Duodenal mucosa (tissue), 2 donors: Measurements from ENCODE around the gene NCAM1.
"Not testable (repeated sequence)": the region's sequence is repeated elsewhere in the genome, so short reads cannot be mapped to it uniquely, and the experiment has no call there.

Experiments used
- H3K27ac ChIP-seq: one replicate; pipeline ENCODE4 v1.7.0; 2013; ENCODE audit warnings: low read depth, low read length
- H3K27me3 ChIP-seq, 2 donors: one replicate each; pipeline ENCODE4 v1.7.0; 2013; ENCODE audit warnings: low read length in 2 of 2, control low read depth in 1 of 2; ENCODE audit not compliant: insufficient read depth in 2 of 2, control insufficient read depth in 1 of 2
- H3K36me3 ChIP-seq, 2 donors: one replicate each; pipeline ENCODE4 v1.7.0; 2013; ENCODE audit warnings: low read length in 2 of 2, control low read depth in 1 of 2; ENCODE audit not compliant: insufficient read depth in 2 of 2, control insufficient read depth in 1 of 2
- H3K4me1 ChIP-seq, 2 donors: one replicate each; pipeline ENCODE4 v1.7.0; 2013; ENCODE audit warnings: low read length in 2 of 2, control low read depth in 1 of 2; ENCODE audit not compliant: insufficient read depth in 2 of 2, control insufficient read depth in 1 of 2
- H3K4me3 ChIP-seq, 2 donors: one replicate each; pipeline ENCODE4 v1.7.0; 2013; ENCODE audit warnings: low read length in 2 of 2, low read depth in 1 of 2
- H3K9ac ChIP-seq, 2 donors: one replicate each; pipeline ENCODE4 v1.7.0; 2013; ENCODE audit warnings: low read length in 2 of 2, low read depth in 1 of 2
- H3K9me3 ChIP-seq, 2 donors: one replicate each; pipeline ENCODE4 v1.7.0; 2013; ENCODE audit warnings: low read length in 2 of 2, control low read depth in 1 of 2; ENCODE audit not compliant: control insufficient read depth in 1 of 2

NCAM1 gene

DNA sequence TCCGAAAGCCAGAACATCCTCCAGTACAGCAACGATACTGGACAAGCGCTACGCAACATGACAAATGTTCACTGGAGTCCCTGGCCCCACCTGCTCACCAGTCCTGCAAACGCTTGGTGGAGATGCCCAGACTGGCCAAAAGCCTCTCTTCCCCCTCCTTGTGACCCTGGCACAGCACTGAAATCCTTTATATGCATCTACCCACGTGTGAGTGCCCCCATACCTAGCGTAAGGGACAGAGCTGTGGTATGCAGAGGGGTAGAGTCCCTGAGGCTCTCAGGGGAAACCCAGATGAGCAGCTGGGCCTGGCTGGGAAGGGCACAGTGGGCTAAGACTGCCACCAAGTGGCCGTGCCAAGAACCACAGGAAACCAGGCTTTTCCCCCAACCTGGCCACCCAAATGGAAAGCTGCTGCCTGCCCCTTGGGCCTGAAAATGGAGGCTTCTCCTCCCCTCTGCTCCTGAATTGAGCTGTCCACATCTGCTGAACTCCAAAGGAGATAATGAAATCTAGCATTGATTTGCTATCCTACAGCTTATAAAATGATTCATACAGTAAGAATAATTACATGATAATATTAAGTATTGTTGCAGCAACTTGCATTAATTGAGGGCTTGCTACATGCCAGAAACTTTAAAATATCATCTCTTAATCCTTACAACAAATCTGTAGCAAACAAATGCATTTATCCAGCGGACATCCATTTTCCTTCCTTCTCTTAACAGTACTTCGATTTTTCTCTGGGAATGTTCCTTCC is 328.4 kb downstream of the NCAM1 start:
- H3K36me3 ChIP-seq: no peaks in the 10 kb centered on the region
- no peak overlapping the region for H3K9ac ChIP-seq
- no peaks in the 10 kb centered on the region for H3K9me3 ChIP-seq

DNA sequence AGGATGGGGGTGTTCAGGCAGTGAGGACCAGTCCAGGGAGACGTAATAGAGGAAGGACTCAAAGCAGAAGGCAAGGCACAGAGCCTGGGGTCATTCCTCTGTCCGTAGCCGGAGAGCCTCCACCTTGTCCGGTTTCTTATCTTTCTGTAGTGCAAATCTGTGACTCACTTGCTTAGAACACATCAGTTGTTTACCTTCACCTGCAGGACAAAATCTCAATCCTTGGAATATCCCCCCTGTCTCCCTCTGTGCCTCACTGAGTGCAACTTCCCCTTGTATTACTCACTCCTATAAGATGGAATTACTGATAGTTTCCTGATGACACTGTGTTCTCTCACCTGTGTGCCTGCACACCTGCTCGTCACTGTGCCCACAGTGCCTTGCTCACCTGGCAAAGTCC is 332.7 kb downstream of the NCAM1 start:
- Histone ChIP-seq H3K27ac (no peak overlapping the region), H3K4me1 (no peaks in the 10 kb centered on the region), H3K9ac (no peak overlapping the region), H3K9me3 (no peaks in the 10 kb centered on the region), H3K27me3 (peaks cover 0 to 2% of the 10 kb centered on the region in 2 donors), H3K36me3 (no peaks in the 10 kb centered on the region), H3K4me3 (no peak overlapping the region)

More for the DNA sequence above, 328.4 kb downstream of the NCAM1 start:
- Histone ChIP-seq H3K4me1 (no peaks in the 10 kb centered on the region), H3K4me3 (no peak overlapping the region), H3K27me3 (peaks cover 2 to 4% of the 10 kb centered on the region in 2 donors), H3K27ac (no peak overlapping the region)

DNA sequence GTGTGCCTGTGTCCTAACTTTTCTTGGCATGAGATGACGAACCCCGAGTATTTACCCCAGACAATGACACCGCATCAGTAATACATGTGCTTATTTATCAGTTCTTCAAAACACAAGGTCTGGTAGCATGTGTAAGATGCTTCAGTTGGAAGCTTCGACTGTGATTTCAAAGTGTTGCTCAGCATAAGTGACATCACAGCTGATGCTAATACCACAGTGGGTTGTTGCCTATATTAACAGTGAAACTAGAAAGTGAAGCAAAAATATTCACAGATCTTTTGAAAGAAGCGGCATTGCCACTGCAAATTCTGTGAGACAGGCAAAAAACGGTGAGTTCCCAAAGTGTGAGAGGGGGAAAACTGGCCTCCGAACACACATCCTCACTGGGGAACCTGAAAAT is 334.8 kb downstream of the NCAM1 start:
- Histone ChIP-seq H3K9ac (no peak overlapping the region), H3K36me3 (no peaks in the 10 kb centered on the region), H3K4me1 (no peaks in the 10 kb centered on the region), H3K4me3 (no peak overlapping the region), H3K27me3 (peaks cover 0 to 2% of the 10 kb centered on the region in 2 donors), H3K9me3 (no peaks in the 10 kb centered on the region), H3K27ac (no peak overlapping the region)

DNA sequence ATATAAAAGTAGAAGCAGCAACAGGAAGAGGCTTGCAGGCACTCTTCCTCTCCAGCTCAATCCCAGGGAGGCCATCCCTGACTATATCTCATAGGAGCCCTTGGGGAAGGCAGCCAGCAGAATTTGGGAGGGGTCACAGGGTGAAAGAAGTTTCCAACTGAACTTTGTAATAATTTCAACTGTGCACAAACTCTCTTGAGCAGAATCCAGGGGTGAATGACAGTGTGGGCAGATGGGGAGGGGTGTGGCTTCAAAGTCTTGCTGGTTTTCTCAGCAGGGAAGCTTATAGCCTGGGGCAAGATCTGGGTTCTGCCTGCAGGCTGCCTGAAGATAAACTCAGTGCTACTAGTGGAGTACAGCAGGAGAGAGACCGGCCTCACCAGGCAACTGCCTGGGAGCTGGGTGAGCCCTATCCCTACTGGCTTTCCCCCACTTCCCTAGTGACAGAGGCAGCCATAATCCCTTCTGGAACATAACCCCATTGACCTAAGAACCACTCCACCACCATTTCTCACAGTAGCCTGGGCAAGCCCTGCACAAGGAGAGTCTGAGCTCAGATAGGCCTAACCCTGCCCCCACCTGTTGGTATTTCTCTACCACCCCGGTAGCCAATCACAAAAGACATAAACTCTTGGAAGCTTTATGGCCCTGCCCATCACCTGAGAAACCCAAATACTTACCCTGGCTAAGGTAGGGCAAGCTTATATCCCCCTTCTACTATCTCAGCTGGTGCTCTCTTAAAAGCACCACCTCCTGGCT is 335.4 kb downstream of the NCAM1 start:
- no peaks in the 10 kb centered on the region for H3K4me1 ChIP-seq

DNA sequence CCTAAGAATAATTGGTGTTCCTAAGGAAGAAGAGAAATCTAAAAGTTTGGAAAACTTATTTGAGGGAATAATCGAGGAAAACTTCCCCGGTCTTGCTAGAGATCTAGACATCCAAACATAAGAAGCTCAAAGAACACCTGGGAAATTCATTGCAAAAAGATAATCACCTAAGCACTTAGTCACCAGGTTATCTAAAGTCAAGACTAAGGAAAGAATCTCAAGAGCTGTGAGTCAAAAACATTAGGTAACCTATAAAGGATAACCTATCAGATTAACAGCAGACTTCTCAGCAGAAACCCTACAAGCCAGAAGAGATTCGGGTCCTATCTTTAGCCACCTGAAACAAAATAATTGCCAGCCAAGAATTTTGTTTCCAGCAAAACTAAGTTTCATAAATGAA is 337.3 kb downstream of the NCAM1 start:
- H3K9ac ChIP-seq, H3K36me3 ChIP-seq, H3K9me3 ChIP-seq, H3K4me3 ChIP-seq, H3K27me3 ChIP-seq, H3K27ac ChIP-seq, H3K4me1 ChIP-seq: not testable (repeated sequence)

More for the DNA sequence above, 335.4 kb downstream of the NCAM1 start:
- Histone ChIP-seq H3K27me3 (peaks cover 0 to 2% of the 10 kb centered on the region in 2 donors), H3K4me3 (no peak overlapping the region), H3K9ac (no peak overlapping the region), H3K36me3 (no peaks in the 10 kb centered on the region), H3K9me3 (no peaks in the 10 kb centered on the region), H3K27ac (no peak overlapping the region)

DNA sequence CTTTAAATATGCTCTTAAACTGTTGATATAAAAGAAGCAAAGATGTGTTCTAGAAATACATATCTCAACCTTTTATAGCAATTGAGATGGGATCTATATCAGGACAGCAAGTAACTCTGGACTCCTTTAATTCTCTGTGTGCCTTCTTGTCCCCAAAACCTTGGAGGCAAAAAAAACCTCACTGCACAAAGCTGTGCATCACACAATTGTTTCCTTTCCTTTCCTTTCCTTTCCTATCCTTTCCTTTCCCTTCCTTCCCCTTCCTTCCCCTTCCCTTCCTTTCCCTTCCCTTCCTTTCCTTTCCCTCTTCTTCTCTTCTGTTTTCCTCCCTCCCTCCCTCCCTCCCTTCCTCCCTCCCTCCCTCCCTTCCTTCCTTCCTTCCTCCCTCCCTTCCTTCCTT is 343.7 kb downstream of the NCAM1 start:
- Histone ChIP-seq H3K4me3 (no peak overlapping the region), H3K27ac (no peak overlapping the region), H3K36me3 (no peaks in the 10 kb centered on the region), H3K27me3 (no peaks in the 10 kb centered on the region), H3K4me1 (no peaks in the 10 kb centered on the region), H3K9me3 (no peaks in the 10 kb centered on the region), H3K9ac (no peak overlapping the region)

DNA sequence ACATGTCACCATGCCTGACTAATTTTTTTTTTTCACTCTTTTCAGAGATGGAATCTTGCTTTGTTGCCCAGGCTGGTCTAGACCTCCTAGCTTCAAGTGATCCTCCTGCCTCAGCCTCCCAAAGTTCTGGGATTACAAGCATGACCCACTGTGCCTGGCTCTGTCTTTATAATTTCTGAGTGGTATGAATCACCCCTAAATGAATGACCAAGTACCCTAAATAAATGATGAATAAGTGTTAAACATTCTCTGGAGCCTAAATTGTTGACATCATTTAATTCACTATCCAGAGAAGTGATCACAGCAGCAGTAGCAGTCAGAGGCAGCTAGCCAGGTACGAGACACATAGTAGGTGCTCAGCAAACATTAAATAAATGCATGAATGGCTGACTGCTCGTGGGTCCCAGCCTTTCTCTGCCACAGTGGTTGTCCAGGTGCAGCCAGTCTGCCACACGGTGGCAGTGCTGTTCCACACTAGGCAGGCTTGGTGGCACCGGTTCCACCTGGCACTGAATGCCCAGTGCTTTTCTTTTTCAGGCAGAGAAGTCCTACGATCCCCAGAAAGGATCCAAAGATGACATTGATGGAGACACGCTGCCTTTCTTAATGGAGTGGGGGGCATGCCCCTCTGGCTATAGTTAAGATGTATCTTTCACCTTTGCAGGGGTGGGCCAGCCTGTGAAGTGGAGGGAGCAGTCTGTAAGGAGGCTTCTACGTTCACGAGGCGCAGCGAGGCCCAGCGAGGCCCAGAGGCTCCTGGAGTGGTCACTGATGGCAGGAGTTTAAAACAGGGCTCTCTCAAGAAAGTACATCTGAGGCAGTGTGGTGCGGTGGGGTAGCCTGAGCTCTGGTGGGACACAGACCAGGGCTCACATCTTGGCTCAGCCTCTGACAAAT is 344.5 kb downstream of the NCAM1 start:
- Histone ChIP-seq H3K27me3 (no peaks in the 10 kb centered on the region), H3K36me3 (no peaks in the 10 kb centered on the region), H3K9me3 (no peaks in the 10 kb centered on the region), H3K4me1 (no peaks in the 10 kb centered on the region), H3K4me3 (no peak overlapping the region), H3K27ac (no peak overlapping the region), H3K9ac (no peak overlapping the region)

DNA sequence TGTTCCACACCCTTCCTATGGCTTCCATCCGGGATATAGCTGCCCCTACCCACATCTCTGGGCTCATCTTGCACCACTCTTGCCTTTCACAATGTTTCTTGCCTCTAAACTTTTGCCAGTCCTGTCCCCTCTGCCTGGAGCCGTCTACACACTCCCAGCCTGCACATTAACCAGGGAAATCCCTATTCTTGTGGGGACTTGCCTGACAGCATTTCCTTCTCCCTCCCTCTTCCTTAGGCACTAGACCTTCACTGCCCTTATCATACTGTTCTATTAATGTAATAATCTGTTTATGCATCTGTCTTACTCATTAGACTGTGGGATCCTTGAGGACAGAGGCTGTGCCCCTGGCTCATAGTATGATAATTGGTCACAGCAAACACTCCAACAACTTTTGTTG is 347.4 kb downstream of the NCAM1 start:
- Histone ChIP-seq H3K9me3 (no peaks in the 10 kb centered on the region), H3K27me3 (no peaks in the 10 kb centered on the region), H3K36me3 (no peaks in the 10 kb centered on the region), H3K27ac (no peak overlapping the region), H3K4me3 (no peak overlapping the region), H3K4me1 (peaks cover 0 to 1% of the 10 kb centered on the region in 2 donors), H3K9ac (no peak overlapping the region)

DNA sequence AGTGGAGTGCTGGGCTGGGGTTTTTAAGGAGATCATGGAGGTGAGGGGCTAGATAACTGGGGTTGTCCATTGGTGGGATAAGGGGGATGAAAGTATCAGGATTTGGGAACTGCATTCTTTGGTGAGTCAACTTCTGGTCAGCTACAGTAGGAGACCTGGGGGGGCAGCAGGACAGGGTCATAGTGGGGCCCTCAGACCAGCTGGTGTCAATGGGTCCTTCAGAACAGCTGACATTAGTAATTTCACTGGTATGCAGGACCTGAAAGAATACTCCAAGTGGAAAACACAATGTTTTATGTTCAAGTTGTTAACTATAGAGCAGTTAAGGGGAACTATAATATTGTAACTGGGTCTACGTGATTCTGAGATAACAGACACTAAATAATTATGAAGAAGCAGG is 350.3 kb downstream of the NCAM1 start:
- H3K9me3 ChIP-seq: no peaks in the 10 kb centered on the region
- H3K36me3 ChIP-seq: no peaks in the 10 kb centered on the region
- no peak overlapping the region for H3K9ac ChIP-seq
- H3K27ac ChIP-seq: no peak overlapping the region
- no peak overlapping the region for H3K4me3 ChIP-seq
- H3K4me1 ChIP-seq: peaks cover 12 to 24% of the 10 kb centered on the region in 2 donors
- no peaks in the 10 kb centered on the region for H3K27me3 ChIP-seq

DNA sequence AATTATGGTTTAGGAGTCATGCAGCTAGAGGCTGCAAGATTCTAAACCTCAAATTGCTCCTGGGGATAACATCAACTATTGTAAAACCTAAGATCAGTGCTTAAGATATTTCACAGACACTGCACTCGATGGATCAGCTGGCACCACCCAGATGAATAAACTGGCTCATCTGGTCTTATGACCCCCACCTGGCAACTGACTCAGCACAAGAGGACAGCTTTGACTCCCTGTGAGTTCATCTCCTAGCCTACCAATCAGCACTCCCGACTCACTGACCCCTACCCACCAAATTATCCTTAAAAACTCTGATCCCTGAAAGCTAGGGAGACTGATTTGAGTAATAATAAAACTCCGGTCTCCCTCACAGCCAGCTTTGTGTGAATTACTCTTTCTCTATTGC is 352.4 kb downstream of the NCAM1 start:
- Histone ChIP-seq H3K36me3 (no peaks in the 10 kb centered on the region), H3K27ac (no peak overlapping the region), H3K4me1 (peaks cover 12 to 25% of the 10 kb centered on the region in 2 donors), H3K4me3 (peak overlapping the region in 1 of 2 donors; percentile 67), H3K9me3 (no peaks in the 10 kb centered on the region), H3K9ac (no peak overlapping the region), H3K27me3 (no peaks in the 10 kb centered on the region)
